Lung microvascular endothelial cell (primary cell): ENCODE measurements around the gene RAB29. TPM values are rescaled to one million over a fixed set of nuclear protein-coding genes. Genes with fewer than 3 reads are reported as not detected.

Experiments used
- DNase-seq, 2 donors: peaks; one replicate each; pipeline versions ENCODE4 v3.0.0 to v3.0.0-alpha.2; 2010; ENCODE audit warnings: low read depth in 2 of 2
- total RNA-seq: library from RNA; depleted of rRNA; stranded (reverse); fragments of >200 nt; gene quantifications from 2 replicates; pipeline ENCODE4 v1.2.1, GENCODE V29; 2014

Gene RAB29
- total RNA-seq, 1 donor from 2014 or later, result 20.4 TPM

GRCh38 chr1:205766038-205766437 is 9.2 kb downstream of the RAB29 start:
- DNase-seq, result peak in 1 of 2 donors; percentile 46

GRCh38 chr1:205764578-205764977 is 10.7 kb downstream of the RAB29 start:
- DNase-seq, result no peak

GRCh38 chr1:205763980-205764379 is 11.3 kb downstream of the RAB29 start:
- DNase-seq, result no peak

DNA sequence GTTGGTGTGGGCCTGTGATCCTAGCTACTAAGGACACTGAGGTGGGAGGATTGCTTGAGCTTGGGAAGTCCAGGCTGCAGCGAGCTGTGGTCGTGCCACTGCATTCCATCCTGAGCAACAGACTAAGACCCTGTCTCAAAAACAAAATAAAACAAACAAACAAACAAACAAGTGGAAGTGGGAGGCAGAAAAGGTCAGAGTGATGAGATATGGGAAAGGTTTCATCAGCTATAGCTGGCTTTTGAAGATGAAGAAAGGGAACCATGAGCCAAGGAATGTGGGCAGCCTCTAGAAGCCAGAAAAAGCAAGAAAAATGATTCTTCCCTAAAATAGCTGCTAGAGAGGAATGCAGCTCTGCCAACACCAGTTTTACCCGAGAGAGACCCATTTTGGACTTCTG is 14.7 kb downstream of the RAB29 start:
- no peak for DNase-seq

- DNase-seq, result no peak
These were observed 18.7 kb downstream of the RAB29 start for GRCh38 chr1:205756552-205756951.

GRCh38 chr1:205754857-205755256 is 20.4 kb downstream of the RAB29 start:
- DNase-seq, result no peak

GRCh38 chr1:205751036-205751651 is 24.1 kb downstream of the RAB29 start:
- DNase-seq, result no peak

- peak; percentile 100 for DNase-seq
These were observed 24.9 kb downstream of the RAB29 start, which contains the start of gene NUCKS1 for GRCh38 chr1:205750138-205751035. NUCKS1 (minus strand) TSS chr1:205750182; CDS start chr1:205749973, 209 bp downstream.

DNA sequence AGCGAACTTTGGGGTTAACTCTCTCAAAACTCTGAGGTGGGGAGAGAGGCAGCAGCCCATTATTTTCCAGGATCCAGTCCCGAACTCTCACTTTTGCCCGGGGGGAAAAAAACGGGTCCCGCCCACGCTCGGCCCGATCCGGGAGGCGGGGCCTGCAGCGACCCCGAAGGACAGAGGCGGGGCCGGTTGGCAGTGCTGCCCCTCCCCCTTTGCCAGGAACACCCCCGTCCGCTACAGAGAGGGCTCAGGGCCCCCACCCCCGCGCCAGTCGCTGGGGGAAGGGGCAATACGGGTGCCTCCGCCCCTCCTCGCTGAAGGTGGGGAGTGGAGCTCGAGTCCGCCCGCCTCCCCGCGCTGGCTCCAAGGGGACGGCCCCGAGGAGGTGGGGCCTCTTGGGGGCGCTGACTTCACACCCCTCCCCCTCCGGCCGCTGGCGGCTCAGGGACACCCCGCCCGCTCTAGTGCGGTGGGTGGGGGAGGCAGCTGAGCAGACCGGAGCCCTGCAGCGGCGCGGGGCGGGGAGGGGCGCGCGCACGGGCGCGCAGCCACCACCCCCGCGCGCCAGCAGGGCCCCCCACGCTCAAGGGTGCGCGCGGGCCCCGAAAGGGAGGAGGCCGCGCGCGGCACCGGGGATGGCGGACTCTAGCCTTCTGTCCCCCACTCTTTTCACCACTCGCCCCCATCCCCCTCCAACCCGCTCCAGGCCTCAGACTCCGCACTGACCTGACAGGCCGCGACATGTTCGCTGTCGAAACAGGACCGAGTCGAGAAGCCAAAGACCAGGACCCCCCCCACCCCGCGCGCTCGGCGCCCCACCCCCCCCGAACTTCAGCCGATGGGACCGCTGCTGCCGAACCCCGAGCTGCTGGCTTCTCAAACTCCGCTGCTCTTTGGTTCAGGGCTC is 25.8 kb downstream of the RAB29 start:
- peak; percentile 98 to 99 for DNase-seq

GRCh38 chr1:205748403-205749233 is 26.7 kb downstream of the RAB29 start:
- DNase-seq, result peak; percentile 81 to 84

GRCh38 chr1:205746757-205747412 is 28.4 kb downstream of the RAB29 start:
- DNase-seq, result peak in 1 of 2 donors; percentile 12

DNA sequence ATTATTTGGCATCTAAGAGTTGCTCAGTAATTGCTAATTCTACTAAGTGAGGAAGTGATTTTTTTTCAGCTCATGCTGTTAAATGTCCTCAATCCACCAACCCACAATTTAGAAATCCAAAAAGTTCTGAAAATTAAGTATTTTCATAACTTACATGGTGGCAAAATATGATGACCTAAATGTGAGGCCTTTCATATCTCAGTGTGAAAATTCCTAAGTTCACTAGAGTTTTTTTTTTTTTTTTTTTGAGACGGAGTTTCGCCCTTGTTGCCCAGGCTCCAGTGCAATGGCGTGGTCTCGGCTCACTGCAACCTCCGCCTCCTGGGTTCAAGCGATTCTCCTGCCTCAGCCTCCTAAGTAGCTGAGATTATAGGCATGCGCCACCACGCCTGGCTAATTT is 30.9 kb downstream of the RAB29 start:
- no peak for DNase-seq

GRCh38 chr1:205743977-205744376 is 31.3 kb downstream of the RAB29 start:
- DNase-seq, result no peak

- DNase-seq, result no peak
These were observed 33.6 kb downstream of the RAB29 start for GRCh38 chr1:205741681-205742080.

GRCh38 chr1:205739348-205740160 is 35.7 kb downstream of the RAB29 start:
- peak; percentile 12 to 33 for DNase-seq

GRCh38 chr1:205735218-205735617 is 40.1 kb downstream of the RAB29 start:
- DNase-seq, result no peak

- DNase-seq, result no peak
These were observed 41.7 kb downstream of the RAB29 start for GRCh38 chr1:205733438-205734175.

DNA sequence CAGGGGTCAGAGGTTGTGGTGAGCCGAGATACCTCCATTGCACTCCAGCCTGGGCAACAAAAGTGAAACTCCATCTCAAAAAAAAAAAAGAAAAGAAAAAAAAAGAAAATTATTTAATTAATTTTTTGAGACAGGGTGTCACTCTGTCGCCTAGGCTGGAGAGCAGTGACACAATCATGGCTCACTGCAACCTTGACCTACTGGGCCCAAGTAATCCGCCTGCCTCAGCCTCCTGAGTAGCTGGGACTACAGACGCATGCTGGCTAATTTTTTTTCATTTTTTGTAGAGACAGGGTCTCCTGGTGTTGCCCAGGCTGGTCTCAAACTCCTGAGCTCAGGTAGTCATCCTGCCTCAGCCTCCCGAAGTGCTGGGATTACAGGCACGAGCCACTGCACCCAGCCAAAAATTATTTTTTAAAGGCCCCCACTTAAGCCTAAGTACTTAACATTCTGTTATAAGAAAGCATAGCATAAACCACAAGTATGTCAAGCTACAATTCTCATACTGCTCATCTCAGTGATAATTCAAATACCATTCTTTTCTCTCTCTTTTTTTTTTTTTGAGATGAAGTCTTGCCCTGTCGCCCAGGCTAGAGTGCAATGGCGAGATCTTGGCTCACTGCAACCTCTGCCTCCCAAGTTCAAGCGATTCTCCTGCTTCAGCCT is 45.2 kb downstream of the RAB29 start:
- DNase-seq, result no peak
